ENCODE measurements around the gene LRRIQ1. TPM values are rescaled to one million over a fixed set of nuclear protein-coding genes. Genes with fewer than 3 reads are reported as not detected.

Gene LRRIQ1
- total RNA-seq, 3 donors from 2014 or later (not counting 1 experiment from before 2014, with no cell fraction given), result not detected

GRCh38 chr12:85257671-85258070, 221.5 kb downstream of the LRRIQ1 start:
- no peak for TF ChIP-seq CTCF (IDR thresholded peaks at IDR 0.05)
- intact Hi-C loops (cut with micrococcal nuclease), result no loop called here
- no peak for DNase-seq
- Histone ChIP-seq H3K4me3 (ENCODE audit: low read length) (no peak overlapping the region), H3K9me3 (ENCODE audit: control insufficient read depth, insufficient read depth, low read length) (no peaks in the 10 kb centered on the region), H3K36me3 (ENCODE audit: control insufficient read depth, insufficient read depth, low read length) (no peaks in the 10 kb centered on the region), H3K27ac (ENCODE audit: low read length) (no peak overlapping the region), H3K4me1 (ENCODE audit: control insufficient read depth, insufficient read depth, low read length) (no peaks in the 10 kb centered on the region), H3K27me3 (ENCODE audit: control insufficient read depth, insufficient read depth, low read length) (no peaks in the 10 kb centered on the region)
- no peak overlapping the region for H3K4me3 Mint-ChIP-seq
- no peaks in the 10 kb centered on the region for H3K27me3 Mint-ChIP-seq (ENCODE audit: low read depth in 2 of 2)
- no peak for ATAC-seq
- H3K36me3 Mint-ChIP-seq, result no peaks in the 10 kb centered on the region
- no peak overlapping the region for H3K27ac Mint-ChIP-seq
- H3K4me1 Mint-ChIP-seq, result no peaks in the 10 kb centered on the region
- no CpG with 5 or more reads among the region's 1 CpG for WGBS (ENCODE audit: insufficient coverage)
- peaks cover 0 to 4% of the 10 kb centered on the region in 2 donors for H3K9me3 Mint-ChIP-seq

GRCh38 chr12:85260447-85260846, 224.3 kb downstream of the LRRIQ1 start:
- ATAC-seq (no peak), DNase-seq (no peak)
- no peaks in the 10 kb centered on the region for H3K9me3 ChIP-seq (ENCODE audit: control insufficient read depth, insufficient read depth, low read length)
- Mint-ChIP-seq H3K9me3 (no peaks in the 10 kb centered on the region), H3K4me1 (no peaks in the 10 kb centered on the region), H3K27me3 (ENCODE audit: low read depth in 2 of 2) (no peaks in the 10 kb centered on the region), H3K4me3 (no peak overlapping the region), H3K27ac (no peak overlapping the region), H3K36me3 (no peaks in the 10 kb centered on the region)
- H3K4me1 ChIP-seq (ENCODE audit: control insufficient read depth, insufficient read depth, low read length), result no peaks in the 10 kb centered on the region
- TF ChIP-seq CTCF (IDR thresholded peaks at IDR 0.05), result no peak
- WGBS (ENCODE audit: insufficient coverage), result 89% methylated on average over 1 of the region's 2 CpGs
- no peaks in the 10 kb centered on the region for H3K27me3 ChIP-seq (ENCODE audit: control insufficient read depth, insufficient read depth, low read length)
- no peak overlapping the region for H3K27ac ChIP-seq (ENCODE audit: low read length)
- H3K4me3 ChIP-seq (ENCODE audit: low read length), result no peak overlapping the region
- no peaks in the 10 kb centered on the region for H3K36me3 ChIP-seq (ENCODE audit: control insufficient read depth, insufficient read depth, low read length)
- intact Hi-C loops (cut with micrococcal nuclease), result no loop called here

GRCh38 chr12:85260896-85261295, 224.7 kb downstream of the LRRIQ1 start:
- intact Hi-C loops (cut with micrococcal nuclease), result no loop called here
- Mint-ChIP-seq H3K4me3 (no peak overlapping the region), H3K27me3 (ENCODE audit: low read depth in 2 of 2) (no peaks in the 10 kb centered on the region), H3K36me3 (no peaks in the 10 kb centered on the region), H3K27ac (no peak overlapping the region), H3K9me3 (no peaks in the 10 kb centered on the region), H3K4me1 (no peaks in the 10 kb centered on the region)
- WGBS (ENCODE audit: insufficient coverage), result 81% methylated on average over 3 of the region's 3 CpGs
- Histone ChIP-seq H3K27ac (ENCODE audit: low read length) (no peak overlapping the region), H3K36me3 (ENCODE audit: control insufficient read depth, insufficient read depth, low read length) (no peaks in the 10 kb centered on the region), H3K27me3 (ENCODE audit: control insufficient read depth, insufficient read depth, low read length) (no peaks in the 10 kb centered on the region), H3K4me1 (ENCODE audit: control insufficient read depth, insufficient read depth, low read length) (no peaks in the 10 kb centered on the region), H3K4me3 (ENCODE audit: low read length) (no peak overlapping the region), H3K9me3 (ENCODE audit: control insufficient read depth, insufficient read depth, low read length) (no peaks in the 10 kb centered on the region)
- no peak for DNase-seq
- no peak for TF ChIP-seq CTCF (IDR thresholded peaks at IDR 0.05)
- no peak for ATAC-seq

GRCh38 chr12:85266356-85266755, 230.2 kb downstream of the LRRIQ1 start:
- no peaks in the 10 kb centered on the region for H3K36me3 ChIP-seq (ENCODE audit: control insufficient read depth, insufficient read depth, low read length)
- ATAC-seq (no peak), DNase-seq (no peak)
- H3K9me3 Mint-ChIP-seq, result peaks cover 0 to 5% of the 10 kb centered on the region in 2 donors
- no peaks in the 10 kb centered on the region for H3K36me3 Mint-ChIP-seq
- no peak for TF ChIP-seq CTCF (IDR thresholded peaks at IDR 0.05)
- no peak overlapping the region for H3K27ac Mint-ChIP-seq
- no peaks in the 10 kb centered on the region for H3K4me1 Mint-ChIP-seq
- no peak overlapping the region for H3K27ac ChIP-seq (ENCODE audit: low read length)
- H3K27me3 ChIP-seq (ENCODE audit: control insufficient read depth, insufficient read depth, low read length), result no peaks in the 10 kb centered on the region
- intact Hi-C loops (cut with micrococcal nuclease), result no loop called here
- WGBS (ENCODE audit: insufficient coverage), result 5% methylated on average over 2 of the region's 4 CpGs
- no peaks in the 10 kb centered on the region for H3K27me3 Mint-ChIP-seq (ENCODE audit: low read depth in 2 of 2)
- no peak overlapping the region for H3K4me3 ChIP-seq (ENCODE audit: low read length)
- no peak overlapping the region for H3K4me3 Mint-ChIP-seq
- H3K9me3 ChIP-seq (ENCODE audit: control insufficient read depth, insufficient read depth, low read length), result no peaks in the 10 kb centered on the region
- H3K4me1 ChIP-seq (ENCODE audit: control insufficient read depth, insufficient read depth, low read length), result no peaks in the 10 kb centered on the region

Measured in natural killer cell (primary cell).